ENCODE data around the gene DLG2.

Gene DLG2

DNA sequence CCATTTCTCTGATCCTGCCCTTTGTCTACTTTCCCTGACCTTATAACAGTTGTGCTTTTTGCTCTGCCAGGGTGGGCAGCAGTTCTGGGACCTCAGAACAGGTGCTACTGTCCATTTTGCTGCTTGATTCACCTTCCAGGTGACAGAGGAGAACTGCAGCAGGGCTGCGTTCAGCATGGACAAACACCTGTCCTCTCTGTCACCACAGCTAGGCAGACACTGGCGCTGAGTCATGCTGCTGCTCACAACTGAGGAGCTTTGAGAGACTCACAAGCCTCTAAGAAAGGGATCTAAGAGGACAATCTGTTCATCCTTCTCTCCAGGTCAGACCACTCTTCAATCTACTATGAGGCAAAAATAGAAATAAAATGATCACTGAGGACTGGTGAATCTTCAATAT is 1196.5 kb downstream of the DLG2 start:
- Mint-ChIP-seq H3K9me3 (no peaks in the 10 kb centered on the region), H3K4me3 (no peak overlapping the region), H3K4me1 (no peaks in the 10 kb centered on the region), H3K36me3 (ENCODE audit: low read depth) (no peaks in the 10 kb centered on the region), H3K27ac (no peak overlapping the region), H3K27me3 (ENCODE audit: low read depth, poor library complexity) (no peaks in the 10 kb centered on the region)
- TF ChIP-seq, protein P1, sequence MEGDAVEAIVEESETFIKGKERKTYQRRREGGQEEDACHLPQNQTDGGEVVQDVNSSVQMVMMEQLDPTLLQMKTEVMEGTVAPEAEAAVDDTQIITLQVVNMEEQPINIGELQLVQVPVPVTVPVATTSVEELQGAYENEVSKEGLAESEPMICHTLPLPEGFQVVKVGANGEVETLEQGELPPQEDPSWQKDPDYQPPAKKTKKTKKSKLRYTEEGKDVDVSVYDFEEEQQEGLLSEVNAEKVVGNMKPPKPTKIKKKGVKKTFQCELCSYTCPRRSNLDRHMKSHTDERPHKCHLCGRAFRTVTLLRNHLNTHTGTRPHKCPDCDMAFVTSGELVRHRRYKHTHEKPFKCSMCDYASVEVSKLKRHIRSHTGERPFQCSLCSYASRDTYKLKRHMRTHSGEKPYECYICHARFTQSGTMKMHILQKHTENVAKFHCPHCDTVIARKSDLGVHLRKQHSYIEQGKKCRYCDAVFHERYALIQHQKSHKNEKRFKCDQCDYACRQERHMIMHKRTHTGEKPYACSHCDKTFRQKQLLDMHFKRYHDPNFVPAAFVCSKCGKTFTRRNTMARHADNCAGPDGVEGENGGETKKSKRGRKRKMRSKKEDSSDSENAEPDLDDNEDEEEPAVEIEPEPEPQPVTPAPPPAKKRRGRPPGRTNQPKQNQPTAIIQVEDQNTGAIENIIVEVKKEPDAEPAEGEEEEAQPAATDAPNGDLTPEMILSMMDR (IDR thresholded peaks at IDR 0.05) = no peak
- DNase-seq = no peak

DNA sequence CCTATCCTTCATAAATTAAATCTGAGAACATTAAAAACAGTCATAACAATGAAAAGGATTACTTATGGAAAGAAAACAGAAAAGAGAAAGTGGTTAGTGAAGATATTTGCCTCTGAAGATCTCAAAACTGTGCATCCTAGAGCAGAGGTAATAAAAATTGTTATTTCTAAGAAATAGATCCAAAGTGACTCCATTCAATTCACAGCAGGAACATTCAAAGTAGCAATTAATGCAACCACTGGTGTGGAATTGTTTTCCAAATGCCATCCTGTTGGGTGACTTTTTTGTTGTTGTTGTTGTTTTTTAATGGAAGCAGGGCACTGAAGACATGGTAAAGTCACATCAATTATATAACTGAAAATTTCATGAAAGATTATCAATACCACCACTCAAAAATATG is 1201.5 kb downstream of the DLG2 start:
- Mint-ChIP-seq H3K36me3 (ENCODE audit: low read depth) (no peaks in the 10 kb centered on the region), H3K27ac (no peak overlapping the region), H3K9me3 (no peaks in the 10 kb centered on the region), H3K4me1 (no peaks in the 10 kb centered on the region), H3K4me3 (no peak overlapping the region), H3K27me3 (ENCODE audit: low read depth, poor library complexity) (no peaks in the 10 kb centered on the region)
- TF ChIP-seq, protein P1 (IDR thresholded peaks at IDR 0.05) = no peak
- no peak for DNase-seq

DNA sequence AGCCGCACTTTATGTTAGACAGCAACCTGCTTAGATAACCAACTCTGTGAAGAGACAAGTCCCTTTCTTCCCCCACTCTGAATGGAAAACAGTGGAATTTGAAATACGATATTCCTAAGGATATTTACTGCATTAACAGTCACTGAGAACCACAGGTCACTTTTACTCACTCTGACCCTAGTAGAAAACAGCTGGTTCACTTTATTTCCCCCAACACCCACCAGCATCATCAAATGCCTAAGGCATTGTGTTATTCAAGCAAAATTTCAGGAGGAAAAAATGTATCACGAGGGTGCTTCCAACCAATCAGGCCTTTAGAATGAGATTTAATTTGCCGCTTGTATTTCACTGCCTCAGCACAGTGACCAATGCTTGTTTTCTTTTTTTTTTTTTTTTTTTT is 1206.9 kb downstream of the DLG2 start:
- Mint-ChIP-seq H3K27ac (peak overlapping the region; percentile 62), H3K4me1 (peaks cover 13% of the 10 kb centered on the region), H3K27me3 (ENCODE audit: low read depth, poor library complexity) (peaks cover 3% of the 10 kb centered on the region), H3K4me3 (no peak overlapping the region), H3K9me3 (no peaks in the 10 kb centered on the region), H3K36me3 (ENCODE audit: low read depth) (no peaks in the 10 kb centered on the region)
- no peak for DNase-seq
- TF ChIP-seq, protein P1 (IDR thresholded peaks at IDR 0.05) = no peak

DNA sequence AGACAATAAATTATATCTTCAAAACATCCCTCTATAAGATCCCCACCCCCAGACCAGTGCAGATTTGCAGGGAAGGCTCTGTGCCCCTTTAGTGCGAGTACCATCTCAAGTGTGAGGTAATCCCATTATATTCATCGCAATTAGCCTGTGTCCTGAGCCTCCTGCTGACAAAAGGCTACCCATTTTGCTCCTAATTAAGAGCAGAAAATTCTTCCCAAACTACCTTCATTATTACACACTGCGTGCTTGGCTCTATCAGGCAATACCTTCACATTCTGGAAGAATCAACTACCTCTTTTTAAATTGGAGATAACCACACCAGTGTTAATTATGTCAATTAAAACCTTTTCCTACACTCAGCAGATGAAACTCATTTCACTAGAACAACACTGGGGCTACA is 1207.5 kb downstream of the DLG2 start:
- DNase-seq = no peak
- peak overlapping the region; percentile 62 for H3K27ac Mint-ChIP-seq
- H3K4me1 Mint-ChIP-seq = peaks cover 13% of the 10 kb centered on the region
- H3K9me3 Mint-ChIP-seq = no peaks in the 10 kb centered on the region
- TF ChIP-seq, protein P1 (IDR thresholded peaks at IDR 0.05) = no peak
- peaks cover 3% of the 10 kb centered on the region for H3K27me3 Mint-ChIP-seq (ENCODE audit: low read depth, poor library complexity)
- H3K36me3 Mint-ChIP-seq (ENCODE audit: low read depth) = no peaks in the 10 kb centered on the region
- H3K4me3 Mint-ChIP-seq = no peak overlapping the region

DNA sequence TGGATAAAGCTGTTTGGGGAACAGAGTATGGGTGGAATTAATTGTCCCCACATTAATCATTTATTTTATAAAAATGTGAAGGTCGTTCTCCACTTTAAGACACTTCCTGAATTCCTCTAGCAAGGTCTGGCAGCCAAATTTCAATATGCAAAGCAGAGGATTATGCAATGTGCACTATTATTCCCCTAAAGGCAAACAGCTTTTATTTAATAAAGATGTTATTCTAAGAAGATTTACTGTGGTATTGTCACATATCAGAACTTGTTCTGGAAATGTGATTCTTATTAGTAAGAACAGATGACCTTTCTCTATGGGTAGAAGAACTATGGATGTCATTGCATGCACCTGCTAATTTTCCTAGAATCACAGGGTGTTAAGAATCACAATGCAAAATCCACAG is 1212.2 kb downstream of the DLG2 start:
- Mint-ChIP-seq H3K27me3 (ENCODE audit: low read depth, poor library complexity) (peaks cover 6% of the 10 kb centered on the region), H3K36me3 (ENCODE audit: low read depth) (no peaks in the 10 kb centered on the region), H3K4me1 (peaks cover 8% of the 10 kb centered on the region), H3K27ac (no peak overlapping the region), H3K9me3 (no peaks in the 10 kb centered on the region), H3K4me3 (no peak overlapping the region)
- no peak for DNase-seq
- TF ChIP-seq, protein P1 (IDR thresholded peaks at IDR 0.05) = no peak

DNA sequence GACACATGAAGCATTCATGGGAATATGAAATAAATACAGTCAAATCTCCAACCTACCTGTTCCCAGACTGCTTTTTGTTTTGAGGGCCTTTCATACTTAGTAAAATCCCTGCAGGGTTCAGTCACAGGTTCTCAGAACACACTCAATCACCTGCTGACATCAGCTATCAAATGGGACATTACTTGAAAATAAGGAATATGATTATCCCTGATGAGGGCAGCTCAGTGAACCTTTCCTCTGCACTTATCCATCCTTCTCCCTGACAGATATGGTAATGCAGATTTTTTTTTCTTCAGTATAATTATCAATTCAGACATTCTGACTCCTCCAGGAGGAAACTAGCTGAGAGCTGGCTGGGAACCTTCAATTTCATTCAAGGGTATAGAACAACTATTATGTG is 1213.6 kb downstream of the DLG2 start:
- H3K4me1 Mint-ChIP-seq = no peaks in the 10 kb centered on the region
- no peak overlapping the region for H3K27ac Mint-ChIP-seq
- TF ChIP-seq, protein P1 (IDR thresholded peaks at IDR 0.05) = no peak
- no peaks in the 10 kb centered on the region for H3K36me3 Mint-ChIP-seq (ENCODE audit: low read depth)
- DNase-seq = no peak
- peaks cover 6% of the 10 kb centered on the region for H3K27me3 Mint-ChIP-seq (ENCODE audit: low read depth, poor library complexity)
- H3K4me3 Mint-ChIP-seq = no peak overlapping the region
- H3K9me3 Mint-ChIP-seq = no peaks in the 10 kb centered on the region

Data from nephron progenitor cell (in vitro differentiated cells).